Uterus (tissue), 2 donors: ENCODE results near the gene RIN2.

Source experiments
- POLR2A ChIP-seq, 2 donors: fragments of 450-650 bp; IDR thresholded peaks; one replicate each; pipeline ENCODE4 v1.6.1; 2016; ENCODE audit warnings: antibody characterized with exemption in 2 of 2, mild to moderate bottlenecking in 1 of 2, moderate library complexity in 1 of 2
- TF ChIP-seq, protein P1 (sequence below), 4 experiments: fragments of 200-600 bp in 2 of 4; fragments of 450-650 bp in 2 of 4; sonication (generic) in 2 of 4; IDR thresholded peaks; one replicate each; pipeline ENCODE4 v1.5.1; 2016 to 2019; ENCODE audit warnings: antibody characterized with exemption in 4 of 4, mild to moderate bottlenecking in 2 of 4, moderate library complexity in 1 of 4

DNA sequence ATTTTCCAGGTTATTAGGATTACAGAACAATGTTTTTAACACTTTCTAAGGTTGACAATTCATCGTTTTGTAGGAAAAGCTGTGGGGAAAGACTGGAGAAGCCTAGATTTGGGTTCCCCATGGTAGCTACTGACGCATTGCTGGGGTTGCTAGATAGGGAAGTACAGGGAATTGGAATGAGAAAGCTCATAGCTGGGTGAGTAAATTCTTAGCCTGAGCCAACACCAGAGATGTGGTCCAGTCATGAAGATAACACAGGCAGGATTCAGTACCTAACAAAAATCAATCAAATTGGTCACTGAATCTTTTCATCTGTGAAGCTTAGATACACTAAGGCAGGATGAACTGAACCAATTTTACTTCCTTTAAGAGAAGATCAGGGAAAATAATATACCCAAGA is 35.7 kb downstream of the RIN2 start:
- TF ChIP-seq, protein P1, sequence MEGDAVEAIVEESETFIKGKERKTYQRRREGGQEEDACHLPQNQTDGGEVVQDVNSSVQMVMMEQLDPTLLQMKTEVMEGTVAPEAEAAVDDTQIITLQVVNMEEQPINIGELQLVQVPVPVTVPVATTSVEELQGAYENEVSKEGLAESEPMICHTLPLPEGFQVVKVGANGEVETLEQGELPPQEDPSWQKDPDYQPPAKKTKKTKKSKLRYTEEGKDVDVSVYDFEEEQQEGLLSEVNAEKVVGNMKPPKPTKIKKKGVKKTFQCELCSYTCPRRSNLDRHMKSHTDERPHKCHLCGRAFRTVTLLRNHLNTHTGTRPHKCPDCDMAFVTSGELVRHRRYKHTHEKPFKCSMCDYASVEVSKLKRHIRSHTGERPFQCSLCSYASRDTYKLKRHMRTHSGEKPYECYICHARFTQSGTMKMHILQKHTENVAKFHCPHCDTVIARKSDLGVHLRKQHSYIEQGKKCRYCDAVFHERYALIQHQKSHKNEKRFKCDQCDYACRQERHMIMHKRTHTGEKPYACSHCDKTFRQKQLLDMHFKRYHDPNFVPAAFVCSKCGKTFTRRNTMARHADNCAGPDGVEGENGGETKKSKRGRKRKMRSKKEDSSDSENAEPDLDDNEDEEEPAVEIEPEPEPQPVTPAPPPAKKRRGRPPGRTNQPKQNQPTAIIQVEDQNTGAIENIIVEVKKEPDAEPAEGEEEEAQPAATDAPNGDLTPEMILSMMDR (IDR thresholded peaks at IDR 0.05), result no peak
- TF ChIP-seq POLR2A (IDR thresholded peaks at IDR 0.05), result no peak
